ENCODE measurements around the gene PSD2.
A peak's percentile ranks its signal among the peaks of the same experiment; 100 is the strongest.

PSD2 gene

DNA sequence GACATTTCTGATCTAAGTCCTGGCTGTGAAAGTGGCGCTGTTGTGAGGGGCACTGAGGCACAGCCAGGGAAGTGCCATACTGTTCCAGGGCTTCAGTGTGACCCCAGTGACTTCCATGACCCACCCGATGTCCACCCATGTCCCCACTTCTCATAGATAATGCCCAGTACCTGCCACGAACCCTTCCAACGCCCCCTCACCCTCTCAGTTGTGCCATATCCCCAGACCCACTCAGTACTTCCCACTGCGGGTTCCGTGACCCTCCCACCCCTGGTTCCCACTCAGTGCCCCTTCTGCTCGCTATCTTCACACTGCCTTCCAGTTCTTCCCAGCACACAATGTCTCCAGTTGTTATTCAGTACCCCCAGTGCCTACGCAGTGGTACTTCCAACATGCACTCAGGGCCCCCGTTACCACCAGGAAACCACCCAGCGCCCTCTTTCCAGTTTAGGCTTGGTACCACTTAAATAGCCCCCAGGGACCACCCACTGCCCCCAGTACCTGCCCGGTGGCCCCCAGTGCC lies 30.7 kb upstream of the PSD2 start:
- no peak overlapping the region for H3K4me3 ChIP-seq (ENCODE audit: low read depth, low read length)
- peaks cover 10% of the 10 kb centered on the region; the same call in 1 of the 2 replicates for H3K27me3 ChIP-seq (ENCODE audit: insufficient read depth, low read length)
- no peak overlapping the region for H2AFZ ChIP-seq (ENCODE audit: low read length, unreplicated experiment)
- H3K36me3 ChIP-seq (ENCODE audit: insufficient read depth, low read length): no peaks in the 10 kb centered on the region
- no peaks in the 10 kb centered on the region for H3K79me2 ChIP-seq (ENCODE audit: control insufficient read depth, insufficient read depth, low read length, unreplicated experiment)
- H3K4me1 ChIP-seq (ENCODE audit: control insufficient read depth, insufficient read depth, low read length, unreplicated experiment): peaks cover 14% of the 10 kb centered on the region
- no peak overlapping the region for H3K27ac ChIP-seq (ENCODE audit: low read depth, low read length)

DNA sequence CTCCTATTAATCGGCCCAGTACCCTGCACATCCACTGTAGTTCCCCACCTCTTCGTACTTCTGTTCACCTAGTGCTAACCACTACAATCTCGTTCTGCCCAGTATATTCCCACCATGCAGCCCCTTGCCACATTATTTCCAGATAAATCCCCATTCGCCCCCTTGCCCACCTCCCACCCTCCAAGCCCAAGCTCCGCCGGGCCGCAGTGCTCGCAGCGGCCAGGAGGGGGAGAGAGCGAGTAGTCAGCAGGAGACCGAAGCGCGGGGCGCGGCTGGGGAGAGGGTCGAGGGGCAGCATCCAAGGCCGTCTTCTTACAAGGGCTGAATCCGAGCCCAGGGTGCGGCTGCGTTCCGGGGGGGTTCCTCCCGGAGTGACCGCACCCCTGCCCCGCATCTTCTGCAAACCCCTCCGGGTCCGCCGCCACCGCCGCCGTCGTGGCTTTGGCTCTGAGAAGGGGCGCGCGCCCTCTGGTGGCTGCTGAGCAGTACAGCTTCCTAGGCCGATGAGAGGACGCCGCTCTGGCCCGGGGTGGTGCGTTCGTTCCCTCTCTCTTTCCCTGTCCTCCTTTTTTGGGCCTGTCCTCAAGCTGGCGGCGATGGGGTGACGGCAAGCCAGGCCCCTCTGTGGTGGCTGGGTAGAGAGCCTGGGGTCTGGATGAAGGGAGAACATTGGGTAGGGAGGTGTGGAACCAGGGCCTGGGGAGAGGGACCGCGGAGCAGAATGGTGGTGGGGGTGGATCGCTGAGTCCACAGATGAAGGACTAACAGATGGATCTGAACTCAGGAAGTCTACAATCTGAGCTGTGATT lies 30.0 kb upstream of the PSD2 start:
- Histone ChIP-seq H3K4me1 (ENCODE audit: control insufficient read depth, insufficient read depth, low read length, unreplicated experiment) (peaks cover 8% of the 10 kb centered on the region), H3K27me3 (ENCODE audit: insufficient read depth, low read length) (peaks cover 10% of the 10 kb centered on the region; the same call in 1 of the 2 replicates), H3K79me2 (ENCODE audit: control insufficient read depth, insufficient read depth, low read length, unreplicated experiment) (no peaks in the 10 kb centered on the region), H3K4me3 (ENCODE audit: low read depth, low read length) (peak overlapping the region; percentile 76), H2AFZ (ENCODE audit: low read length, unreplicated experiment) (peak overlapping the region; percentile 62), H3K27ac (ENCODE audit: low read depth, low read length) (no peak overlapping the region), H3K36me3 (ENCODE audit: insufficient read depth, low read length) (no peaks in the 10 kb centered on the region)

GRCh38 chr5:139767960-139768359 lies 27.6 kb upstream of the PSD2 start:
- H2AFZ ChIP-seq (ENCODE audit: low read length, unreplicated experiment): no peak overlapping the region
- H3K4me1 ChIP-seq (ENCODE audit: control insufficient read depth, insufficient read depth, low read length, unreplicated experiment): peaks cover 6% of the 10 kb centered on the region
- H3K36me3 ChIP-seq (ENCODE audit: insufficient read depth, low read length): no peaks in the 10 kb centered on the region
- H3K27me3 ChIP-seq (ENCODE audit: insufficient read depth, low read length): peaks cover 10% of the 10 kb centered on the region; the same call in 1 of the 2 replicates
- no peaks in the 10 kb centered on the region for H3K79me2 ChIP-seq (ENCODE audit: control insufficient read depth, insufficient read depth, low read length, unreplicated experiment)
- H3K4me3 ChIP-seq (ENCODE audit: low read depth, low read length): no peak overlapping the region
- no peak overlapping the region for H3K27ac ChIP-seq (ENCODE audit: low read depth, low read length)

DNA sequence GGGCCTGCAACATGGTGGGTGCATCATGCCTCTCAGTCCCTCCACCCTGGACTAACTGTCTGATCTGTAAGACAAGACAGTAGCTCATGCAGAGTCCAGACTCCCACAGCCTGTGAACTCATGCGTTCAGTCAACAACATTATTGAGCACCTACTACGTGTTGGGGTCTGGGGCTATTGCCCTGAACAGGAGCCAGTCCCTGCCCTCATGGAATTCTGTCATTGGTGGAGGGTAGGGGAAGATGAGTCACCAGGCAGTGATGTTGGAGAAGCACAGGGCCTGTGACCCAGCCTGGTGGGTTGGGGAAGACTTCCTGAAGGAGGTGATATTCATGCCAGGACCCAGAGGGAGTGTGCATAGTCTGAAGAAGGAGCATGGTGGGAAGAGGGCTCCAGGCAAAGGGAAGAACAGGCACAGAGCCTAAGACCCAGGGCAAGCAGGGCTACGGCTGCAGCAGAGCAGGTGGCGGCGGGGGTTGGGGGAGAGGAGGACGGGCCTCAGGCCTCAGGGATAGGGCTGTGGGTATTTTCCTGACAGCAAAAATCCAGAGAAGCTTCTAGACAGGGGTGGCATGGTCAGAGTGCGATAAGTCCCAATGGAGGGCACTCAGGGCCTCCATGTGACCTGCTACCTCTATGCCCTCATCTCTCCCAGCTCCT lies 26.7 kb upstream of the PSD2 start:
- no peak overlapping the region for H2AFZ ChIP-seq (ENCODE audit: low read length, unreplicated experiment)
- H3K4me1 ChIP-seq (ENCODE audit: control insufficient read depth, insufficient read depth, low read length, unreplicated experiment): peaks cover 6% of the 10 kb centered on the region
- no peaks in the 10 kb centered on the region for H3K79me2 ChIP-seq (ENCODE audit: control insufficient read depth, insufficient read depth, low read length, unreplicated experiment)
- no peak overlapping the region for H3K4me3 ChIP-seq (ENCODE audit: low read depth, low read length)
- H3K36me3 ChIP-seq (ENCODE audit: insufficient read depth, low read length): no peaks in the 10 kb centered on the region
- no peak overlapping the region for H3K27ac ChIP-seq (ENCODE audit: low read depth, low read length)
- H3K27me3 ChIP-seq (ENCODE audit: insufficient read depth, low read length): peaks cover 10% of the 10 kb centered on the region; the same call in 1 of the 2 replicates

DNA sequence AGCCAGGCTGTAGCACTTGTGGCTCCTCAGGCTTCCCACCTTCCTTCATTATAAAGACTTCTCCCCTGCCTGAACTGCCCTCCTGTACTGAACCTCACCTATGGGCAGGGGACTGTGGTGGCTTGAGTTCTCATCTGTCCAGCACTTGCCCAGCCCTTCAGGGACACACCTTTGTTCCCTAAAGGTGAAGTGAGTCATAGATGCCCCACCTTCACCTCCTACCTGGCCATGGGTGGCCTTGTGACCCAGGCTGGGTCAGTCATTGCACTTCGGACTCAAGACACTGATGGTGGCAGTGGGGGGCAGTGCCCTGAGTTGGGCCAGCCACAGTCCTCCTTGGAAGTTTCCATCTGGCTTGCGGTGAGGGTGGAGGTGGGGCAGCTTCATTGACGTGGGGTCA lies 26.1 kb upstream of the PSD2 start:
- Histone ChIP-seq H3K27ac (ENCODE audit: low read depth, low read length) (no peak overlapping the region), H3K36me3 (ENCODE audit: insufficient read depth, low read length) (no peaks in the 10 kb centered on the region)

DNA sequence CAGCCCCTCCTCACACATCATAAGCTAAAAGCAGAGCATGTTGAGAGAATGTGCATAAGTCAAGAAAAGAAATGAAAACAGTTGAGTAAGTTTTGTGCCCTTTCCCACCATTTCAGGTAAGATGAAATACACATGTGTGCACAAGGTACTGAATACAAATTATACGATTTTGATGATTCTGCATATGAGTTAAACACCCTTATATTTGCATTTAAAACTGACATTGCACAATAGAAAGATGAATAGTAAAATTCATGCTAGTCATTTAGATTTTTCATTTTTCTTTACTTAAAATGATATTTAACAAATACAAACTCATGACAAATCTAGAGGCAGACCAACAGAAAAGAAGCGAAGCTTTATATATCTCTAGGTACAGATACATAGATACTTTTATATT lies 24.9 kb upstream of the PSD2 start:
- Histone ChIP-seq H2AFZ (ENCODE audit: low read length, unreplicated experiment) (no peak overlapping the region), H3K4me3 (ENCODE audit: low read depth, low read length) (no peak overlapping the region), H3K36me3 (ENCODE audit: insufficient read depth, low read length) (no peaks in the 10 kb centered on the region), H3K79me2 (ENCODE audit: control insufficient read depth, insufficient read depth, low read length, unreplicated experiment) (no peaks in the 10 kb centered on the region), H3K27me3 (ENCODE audit: insufficient read depth, low read length) (no peaks in the 10 kb centered on the region), H3K27ac (ENCODE audit: low read depth, low read length) (no peak overlapping the region), H3K4me1 (ENCODE audit: control insufficient read depth, insufficient read depth, low read length, unreplicated experiment) (peaks cover 6% of the 10 kb centered on the region)

More for the DNA sequence above, 26.1 kb upstream of the PSD2 start:
- Histone ChIP-seq H3K27me3 (ENCODE audit: insufficient read depth, low read length) (peaks cover 5% of the 10 kb centered on the region; the same call in 1 of the 2 replicates), H3K79me2 (ENCODE audit: control insufficient read depth, insufficient read depth, low read length, unreplicated experiment) (no peaks in the 10 kb centered on the region), H3K4me3 (ENCODE audit: low read depth, low read length) (no peak overlapping the region), H3K4me1 (ENCODE audit: control insufficient read depth, insufficient read depth, low read length, unreplicated experiment) (peaks cover 6% of the 10 kb centered on the region), H2AFZ (ENCODE audit: low read length, unreplicated experiment) (no peak overlapping the region)

DNA sequence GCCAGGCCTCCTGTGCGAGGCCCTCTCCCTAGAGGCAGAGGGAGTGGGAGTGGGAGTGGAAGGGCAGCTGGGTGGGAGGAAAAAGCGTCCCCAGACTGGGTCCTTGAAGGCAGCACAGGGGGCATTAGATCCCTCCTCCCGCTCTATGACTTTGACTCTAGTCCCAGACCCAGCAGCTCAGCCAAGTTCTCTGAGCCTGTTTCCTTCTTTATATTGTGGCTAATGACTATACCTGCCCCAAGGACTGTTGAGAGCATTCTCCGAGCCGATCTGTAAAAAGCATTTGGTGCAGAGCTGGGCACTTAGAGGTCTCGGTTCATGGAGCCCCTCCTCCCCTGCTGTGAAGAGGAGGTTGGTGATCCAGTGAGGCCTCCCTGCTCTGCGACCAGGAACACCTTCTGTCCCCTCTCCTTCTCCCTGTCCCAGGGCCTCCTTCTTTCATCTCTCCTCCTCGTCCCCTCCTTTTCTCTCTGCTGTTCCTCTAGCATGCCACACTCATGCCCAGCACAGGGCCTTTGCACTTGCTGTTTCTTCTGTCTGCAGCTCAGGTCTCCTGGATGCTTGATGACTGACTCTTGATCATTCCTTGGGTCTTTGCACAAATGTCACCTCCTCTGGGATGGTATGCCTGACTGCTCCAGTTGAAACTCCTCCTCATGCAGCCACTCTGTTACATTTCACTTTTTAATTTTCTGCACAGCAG lies 23.4 kb upstream of the PSD2 start:
- no peaks in the 10 kb centered on the region for H3K79me2 ChIP-seq (ENCODE audit: control insufficient read depth, insufficient read depth, low read length, unreplicated experiment)
- H3K36me3 ChIP-seq (ENCODE audit: insufficient read depth, low read length): no peaks in the 10 kb centered on the region
- no peak overlapping the region for H2AFZ ChIP-seq (ENCODE audit: low read length, unreplicated experiment)
- H3K4me3 ChIP-seq (ENCODE audit: low read depth, low read length): no peak overlapping the region
- H3K27ac ChIP-seq (ENCODE audit: low read depth, low read length): no peak overlapping the region
- H3K4me1 ChIP-seq (ENCODE audit: control insufficient read depth, insufficient read depth, low read length, unreplicated experiment): peaks cover 6% of the 10 kb centered on the region
- H3K27me3 ChIP-seq (ENCODE audit: insufficient read depth, low read length): no peaks in the 10 kb centered on the region

- Histone ChIP-seq H3K36me3 (ENCODE audit: insufficient read depth, low read length) (no peaks in the 10 kb centered on the region), H3K4me1 (ENCODE audit: control insufficient read depth, insufficient read depth, low read length, unreplicated experiment) (peaks cover 6% of the 10 kb centered on the region), H3K4me3 (ENCODE audit: low read depth, low read length) (no peak overlapping the region), H3K27ac (ENCODE audit: low read depth, low read length) (no peak overlapping the region), H3K79me2 (ENCODE audit: control insufficient read depth, insufficient read depth, low read length, unreplicated experiment) (no peaks in the 10 kb centered on the region), H2AFZ (ENCODE audit: low read length, unreplicated experiment) (no peak overlapping the region), H3K27me3 (ENCODE audit: insufficient read depth, low read length) (no peaks in the 10 kb centered on the region)
Measured at GRCh38 chr5:139772927-139773690, 22.5 kb upstream of the PSD2 start.

DNA sequence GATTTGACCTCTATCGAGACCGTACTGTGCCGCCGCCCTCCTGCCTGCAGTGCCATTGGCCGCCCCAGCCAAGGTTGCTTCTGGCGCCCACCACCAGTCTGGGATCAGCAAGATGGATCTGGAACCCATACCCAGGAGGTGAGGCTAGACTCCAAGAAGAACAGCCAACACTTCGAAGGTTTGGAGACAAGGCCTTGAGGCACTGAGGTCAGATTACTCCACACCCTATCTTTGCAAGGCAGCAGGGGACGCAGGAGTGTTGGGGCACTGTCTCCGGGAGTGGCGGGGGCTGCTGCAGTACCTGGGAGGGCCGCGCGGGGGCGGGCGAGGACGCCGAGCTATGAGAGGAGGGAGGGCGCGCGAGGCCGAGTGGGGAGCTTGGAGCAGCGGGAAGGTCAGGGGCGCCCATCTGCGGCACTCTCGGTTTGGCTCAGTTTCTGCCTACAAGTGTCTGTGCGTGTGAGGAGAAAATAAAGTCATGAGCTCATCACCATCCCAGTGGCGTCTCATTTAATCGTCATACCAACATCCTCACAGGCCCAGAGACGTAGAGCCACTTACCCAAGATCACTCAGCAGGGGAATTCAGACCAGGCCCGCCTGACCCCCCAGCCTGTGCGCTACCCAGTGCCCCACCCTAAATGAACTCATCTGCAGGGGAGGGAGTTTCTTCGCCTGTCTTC lies 20.5 kb upstream of the PSD2 start:
- H3K36me3 ChIP-seq (ENCODE audit: insufficient read depth, low read length): no peaks in the 10 kb centered on the region
- no peak overlapping the region for H2AFZ ChIP-seq (ENCODE audit: low read length, unreplicated experiment)
- no peak overlapping the region for H3K4me3 ChIP-seq (ENCODE audit: low read depth, low read length)

More for the DNA sequence above, 20.5 kb upstream of the PSD2 start:
- Histone ChIP-seq H3K27ac (ENCODE audit: low read depth, low read length) (no peak overlapping the region), H3K27me3 (ENCODE audit: insufficient read depth, low read length) (peaks cover 5% of the 10 kb centered on the region; the same call in 1 of the 2 replicates), H3K79me2 (ENCODE audit: control insufficient read depth, insufficient read depth, low read length, unreplicated experiment) (no peaks in the 10 kb centered on the region), H3K4me1 (ENCODE audit: control insufficient read depth, insufficient read depth, low read length, unreplicated experiment) (no peaks in the 10 kb centered on the region)
